Stimulated activated CD4-positive, alpha-beta T cell treated with anti-CD3 and anti-CD28 coated beads, Interleukin-2, amount 100 ng/mL, for 48 hours (primary cell): ENCODE data around the gene GPATCH8.

Experiments used
- DNase-seq, 2 donors: peaks; one replicate each; pipeline ENCODE4 v3.0.0-alpha.2; 2020

GPATCH8 gene

GRCh38 chr17:44448412-44448811 is 54.8 kb downstream of the GPATCH8 start:
- DNase-seq: no peak

GRCh38 chr17:44444735-44445105 is 58.5 kb downstream of the GPATCH8 start:
- no peak for DNase-seq

- DNase-seq: no peak
Observed at GRCh38 chr17:44442806-44443205, 60.4 kb downstream of the GPATCH8 start.

GRCh38 chr17:44439168-44439567 is 64.0 kb downstream of the GPATCH8 start:
- DNase-seq: no peak

- DNase-seq: no peak
Observed at GRCh38 chr17:44438636-44439035, 64.6 kb downstream of the GPATCH8 start.

- DNase-seq: no peak
Observed at GRCh38 chr17:44436336-44436735, 66.9 kb downstream of the GPATCH8 start.

GRCh38 chr17:44432254-44433157 is 70.7 kb downstream of the GPATCH8 start:
- no peak for DNase-seq

- DNase-seq: no peak
Observed at GRCh38 chr17:44424828-44425461, 78.3 kb downstream of the GPATCH8 start.

GRCh38 chr17:44417553-44417952 is 85.7 kb downstream of the GPATCH8 start:
- no peak for DNase-seq

- DNase-seq: no peak
Observed at GRCh38 chr17:44416558-44417289, 86.5 kb downstream of the GPATCH8 start.

- no peak for DNase-seq
Observed at GRCh38 chr17:44414394-44415155, 88.6 kb downstream of the GPATCH8 start.

GRCh38 chr17:44409309-44410028 is 93.7 kb downstream of the GPATCH8 start:
- no peak for DNase-seq

- no peak for DNase-seq
Observed at GRCh38 chr17:44408786-44409185, 94.4 kb downstream of the GPATCH8 start.

- DNase-seq: no peak
Observed at GRCh38 chr17:44402564-44403172, 100.5 kb downstream of the GPATCH8 start.

- no peak for DNase-seq
Observed at GRCh38 chr17:44400226-44400847, 102.9 kb downstream of the GPATCH8 start.

- DNase-seq: no peak
Observed at GRCh38 chr17:44398692-44399691, 104.2 kb downstream of the GPATCH8 start.

- no peak for DNase-seq
Observed at GRCh38 chr17:44397479-44398440, 105.4 kb downstream of the GPATCH8 start.

GRCh38 chr17:44396946-44397345 is 106.3 kb downstream of the GPATCH8 start:
- no peak for DNase-seq

- DNase-seq: no peak
Observed at GRCh38 chr17:44394833-44395232, 108.4 kb downstream of the GPATCH8 start.
